NCI-H1930 (cell line): ENCODE measurements around the gene FAM131C.
"Not testable (repeated sequence)": the region's sequence is repeated elsewhere in the genome, so short reads cannot be mapped to it uniquely, and the experiment has no call there.

ENCODE experiments used
- DNase-seq, 2 experiments: peaks; one replicate each; lab custom pipeline; 2025; lab: John Stamatoyannopoulos, UW

FAM131C gene

DNA sequence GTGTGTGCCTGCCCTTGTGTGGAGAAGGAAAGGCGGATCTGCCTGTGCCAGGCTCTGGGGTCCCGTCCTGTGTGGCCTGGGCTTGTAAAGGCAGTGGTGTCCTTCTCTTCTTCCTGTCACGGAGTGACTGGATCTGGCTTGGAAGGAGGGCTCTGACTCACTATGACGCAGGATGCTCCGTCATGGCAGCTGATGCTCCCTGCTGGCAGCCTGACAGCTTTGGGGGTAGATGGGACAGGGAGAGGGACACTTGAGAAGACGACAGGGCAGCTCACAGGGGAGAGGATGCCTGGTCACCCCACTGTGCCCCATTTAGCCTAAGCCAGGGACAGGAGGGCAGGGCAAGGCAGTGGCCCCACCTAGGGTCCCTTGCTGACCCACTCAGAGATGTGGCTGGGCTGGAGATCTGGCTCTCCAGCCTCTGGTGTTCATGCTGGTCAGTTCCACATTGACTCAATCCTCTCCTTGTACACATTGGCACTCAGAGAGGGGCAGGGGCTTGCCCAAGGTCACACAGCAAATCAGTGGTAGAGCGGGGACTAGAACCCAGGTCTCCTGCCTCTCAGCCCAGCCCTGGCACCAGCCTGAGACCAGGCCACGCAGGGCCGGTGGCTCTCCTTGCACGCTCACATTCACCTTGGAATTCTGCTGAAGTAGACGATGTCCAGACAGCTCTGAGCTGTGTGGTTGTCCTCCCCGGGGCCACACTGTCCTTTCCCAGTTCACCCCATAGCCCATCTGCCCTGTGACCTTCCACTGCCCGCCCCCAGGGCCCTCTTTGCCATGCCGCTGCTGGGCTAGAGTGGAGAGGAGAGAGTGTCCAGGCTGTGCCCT, 2.8 kb upstream of the FAM131C start:
- DNase-seq = no peak

DNA sequence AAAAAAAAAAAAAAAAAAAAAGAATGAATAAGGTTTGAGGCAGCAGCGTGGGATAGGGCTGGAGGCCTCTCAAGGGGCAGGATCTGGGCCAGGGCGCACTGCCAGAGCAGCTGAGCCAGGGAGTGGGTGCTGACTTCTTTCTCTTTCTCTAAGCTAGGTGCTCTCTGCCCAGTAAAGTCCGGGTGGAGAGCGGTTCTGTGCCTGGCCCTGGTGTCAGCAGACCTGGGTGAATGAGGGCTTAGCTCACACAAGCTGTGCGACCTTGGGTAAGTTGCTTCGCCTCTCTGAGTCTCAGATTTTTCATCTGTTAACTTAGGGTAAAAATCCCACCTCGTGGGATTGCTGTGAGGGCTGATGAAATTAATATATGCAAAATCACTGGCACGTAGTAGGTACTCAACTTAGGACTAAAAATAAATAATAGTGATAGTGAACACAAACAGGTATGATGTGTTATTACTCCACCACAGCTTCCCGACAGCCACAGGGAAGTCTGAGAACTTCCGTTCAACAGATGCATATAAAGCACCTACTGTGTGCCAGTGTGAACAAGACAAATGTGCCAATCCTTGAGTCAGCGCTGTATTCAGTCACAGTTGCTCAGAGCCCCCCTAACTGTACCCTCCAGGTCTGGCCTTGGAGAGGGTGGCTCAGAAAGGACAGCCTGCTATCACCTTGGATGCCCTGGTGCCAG, 2.0 kb upstream of the FAM131C start:
- no peak for DNase-seq

DNA sequence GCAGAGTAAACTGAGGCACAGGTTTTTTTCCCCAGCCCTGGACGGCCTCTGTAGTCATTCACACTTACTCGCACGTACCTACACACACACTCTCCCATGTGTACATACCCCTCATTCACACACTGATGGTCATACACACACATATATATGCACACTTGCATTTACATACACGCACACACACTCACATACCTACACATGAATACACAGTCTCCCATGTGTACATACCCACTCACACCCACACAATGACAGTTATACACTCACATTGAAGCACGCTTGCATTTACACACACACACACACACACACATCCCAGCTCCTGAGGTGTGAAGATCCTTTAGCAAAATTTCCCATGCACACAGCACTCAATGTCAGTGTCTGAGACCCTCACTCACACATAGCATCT, 766 bp upstream of the FAM131C start:
- no peak for DNase-seq

DNA sequence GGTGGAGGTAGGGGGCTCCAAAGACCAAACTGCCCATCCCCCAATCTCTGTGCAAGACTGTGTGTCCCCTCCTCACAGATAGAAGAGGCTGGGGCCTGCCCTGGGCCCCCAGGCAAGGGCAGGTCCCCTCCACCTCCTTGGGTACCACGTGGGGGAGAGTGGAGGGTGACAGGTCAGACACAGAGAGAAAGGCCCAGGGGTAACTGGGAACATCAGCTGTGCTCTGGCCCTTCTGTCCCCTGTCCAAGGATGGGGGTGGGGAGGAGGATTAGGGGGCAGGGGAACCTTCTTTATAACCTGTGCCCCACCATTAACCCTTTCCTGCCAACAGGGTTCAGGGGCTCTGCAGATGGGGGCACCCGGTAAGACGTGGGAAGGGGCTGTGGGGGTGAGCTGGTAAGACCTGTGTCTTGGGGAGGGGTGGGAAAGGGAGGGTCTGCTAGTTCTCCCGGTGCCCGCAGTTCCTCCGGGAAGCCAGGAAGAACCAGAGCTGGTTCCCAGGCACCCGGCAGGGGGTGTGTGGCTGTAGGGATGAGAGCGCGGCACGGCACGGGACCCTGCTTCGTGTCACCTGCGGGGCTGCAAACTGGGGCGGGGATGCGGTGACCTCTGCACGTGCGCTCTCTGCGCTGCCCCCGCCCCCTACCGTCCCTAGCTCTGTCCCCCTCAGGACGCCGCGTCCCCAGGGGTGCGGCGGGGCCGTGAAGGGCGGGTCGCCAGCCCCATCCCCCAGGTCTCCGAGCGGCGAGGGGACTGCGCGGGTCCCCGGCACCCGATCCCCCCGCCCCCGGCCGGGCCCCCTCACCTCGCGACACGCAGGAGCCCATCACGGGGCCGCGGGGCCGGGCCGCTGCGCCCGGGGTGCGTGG, 601 bp downstream of the FAM131C start:
- peak in 1 of 2 experiments; percentile 15 for DNase-seq

DNA sequence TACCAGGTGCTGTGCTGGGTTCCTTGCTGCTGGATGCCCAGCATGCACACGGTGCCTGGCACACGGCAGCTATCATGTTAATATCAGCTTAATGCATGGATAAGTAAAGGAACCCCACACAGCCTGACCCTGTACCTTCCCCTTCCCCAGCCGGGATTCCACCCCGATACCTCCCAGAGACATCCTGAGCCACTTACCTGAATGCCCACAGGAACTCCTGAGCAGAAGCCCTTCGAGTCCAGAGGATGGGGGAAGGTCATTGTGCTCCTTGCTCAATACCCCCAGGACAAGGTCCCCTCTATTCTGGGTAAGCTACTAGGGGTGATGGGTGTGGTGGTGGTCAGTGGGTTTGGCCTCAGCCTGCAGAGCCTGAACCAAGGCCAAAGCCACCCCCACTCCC, 1.4 kb downstream of the FAM131C start:
- no peak for DNase-seq

DNA sequence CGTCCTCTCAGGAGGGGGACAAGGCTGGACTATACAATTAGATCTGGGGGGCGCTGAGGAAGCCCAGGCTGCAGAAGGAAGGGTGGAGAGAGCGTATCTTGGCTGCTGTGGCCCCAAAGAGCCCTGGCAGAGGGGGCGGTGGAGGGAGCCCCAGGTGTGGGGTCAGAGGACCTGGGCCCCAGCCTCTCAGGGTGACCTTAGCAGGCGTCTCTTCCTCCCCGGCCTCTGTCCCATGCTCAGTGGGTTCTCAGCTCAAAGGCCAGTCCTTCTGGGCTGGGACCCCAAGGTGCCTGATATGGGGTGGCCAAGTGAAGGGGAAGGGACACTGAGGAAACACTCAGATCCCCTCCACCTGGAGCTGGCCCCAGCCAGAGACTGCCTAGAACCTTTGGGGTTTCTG, 1.8 kb downstream of the FAM131C start:
- no peak for DNase-seq

DNA sequence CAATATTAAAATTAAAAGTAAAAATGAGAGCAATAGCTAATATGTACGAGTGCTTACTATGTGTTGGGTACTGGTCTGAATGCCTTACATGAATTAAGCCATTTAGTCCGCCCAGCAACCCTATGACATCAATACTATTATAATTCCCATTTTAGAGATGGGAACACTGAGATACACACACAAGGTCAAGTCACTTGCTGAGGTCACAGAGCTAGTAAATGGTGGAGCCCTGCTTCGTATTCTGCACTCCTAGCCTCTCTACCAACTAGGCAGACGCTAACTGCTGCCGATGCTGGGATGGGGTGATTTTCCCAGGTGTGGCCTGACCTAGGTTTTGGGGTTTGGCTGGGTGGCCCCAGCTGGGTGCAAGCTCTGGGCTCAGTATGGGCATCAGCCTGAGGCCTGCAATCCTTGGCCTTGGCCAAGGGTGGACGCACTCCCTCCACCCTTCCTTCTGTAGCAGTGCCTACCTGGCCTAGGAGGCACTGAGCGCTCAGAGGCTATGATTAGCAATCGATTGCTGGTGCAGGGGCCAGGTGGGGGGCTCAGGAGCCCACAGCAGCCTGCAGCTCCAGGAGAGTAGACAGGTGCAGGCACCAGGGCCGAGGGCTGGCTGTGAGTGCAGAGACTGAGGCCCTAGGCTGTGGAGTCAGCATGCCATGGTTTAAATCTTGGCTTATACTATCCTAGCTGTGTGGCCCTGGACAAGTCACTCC, 2.7 kb downstream of the FAM131C start:
- DNase-seq = no peak

DNA sequence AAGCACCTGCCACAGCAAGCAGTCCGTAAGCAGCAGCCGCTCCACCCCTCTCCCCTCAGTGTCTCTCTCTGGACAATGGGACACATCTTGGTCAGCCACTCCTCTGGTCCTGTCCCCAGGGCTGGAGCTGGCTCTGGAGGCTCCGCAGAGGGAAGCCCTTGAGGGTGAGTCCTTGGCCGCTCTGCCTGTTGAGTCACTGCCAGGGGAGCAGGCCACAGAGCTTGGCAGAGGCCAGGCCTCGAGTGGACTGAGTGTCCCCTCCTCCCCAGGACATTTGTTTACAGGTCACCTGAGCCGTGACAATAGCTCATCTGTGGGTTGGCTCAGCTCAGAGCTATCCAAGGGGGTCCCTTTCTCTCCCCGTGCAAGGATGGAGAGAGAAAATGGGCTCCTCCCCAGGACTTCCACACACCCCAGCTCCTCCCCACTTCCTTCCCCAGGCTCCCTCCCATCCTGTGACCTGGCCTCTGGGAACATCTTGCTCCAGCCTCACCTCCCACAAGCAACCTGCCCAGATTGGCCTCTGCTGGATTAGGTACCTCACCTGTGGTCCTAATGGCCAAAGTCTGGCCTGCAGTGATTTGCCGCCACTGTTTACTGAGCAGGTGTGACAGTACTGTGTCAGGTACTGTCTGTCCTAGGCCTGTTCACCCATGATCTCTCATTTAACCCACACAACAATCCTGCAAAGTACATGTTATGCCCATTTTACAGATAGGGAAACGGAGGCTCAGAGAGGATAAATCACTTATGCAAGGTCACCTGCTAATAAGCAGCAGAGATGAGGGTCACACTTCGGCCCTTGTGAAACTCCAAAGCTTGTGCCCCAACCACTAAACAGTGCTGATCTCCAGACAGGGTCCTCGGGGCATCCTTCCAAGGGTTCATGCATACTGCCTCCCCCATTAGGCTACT, 4.8 kb downstream of the FAM131C start:
- no peak for DNase-seq

DNA sequence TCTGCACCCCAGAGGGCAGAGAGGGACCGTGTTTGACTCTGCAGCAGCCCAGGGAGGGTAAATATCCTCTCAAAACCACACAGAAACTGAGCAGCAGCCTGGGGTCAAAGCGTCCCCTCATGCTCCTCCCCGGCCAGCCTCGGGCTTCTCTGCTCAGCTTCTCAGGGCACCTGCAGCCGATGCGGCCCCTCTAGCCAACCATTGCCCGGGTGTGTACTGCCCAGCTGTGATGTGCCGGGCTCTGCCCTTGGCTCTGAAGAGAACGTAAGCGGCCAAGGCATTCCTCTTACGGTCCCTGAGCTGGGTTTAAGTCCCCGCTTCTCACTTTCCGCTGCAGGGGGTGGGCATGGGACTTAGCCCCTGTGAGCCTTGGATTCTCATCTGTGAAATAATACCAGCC, 5.5 kb downstream of the FAM131C start:
- DNase-seq = no peak

DNA sequence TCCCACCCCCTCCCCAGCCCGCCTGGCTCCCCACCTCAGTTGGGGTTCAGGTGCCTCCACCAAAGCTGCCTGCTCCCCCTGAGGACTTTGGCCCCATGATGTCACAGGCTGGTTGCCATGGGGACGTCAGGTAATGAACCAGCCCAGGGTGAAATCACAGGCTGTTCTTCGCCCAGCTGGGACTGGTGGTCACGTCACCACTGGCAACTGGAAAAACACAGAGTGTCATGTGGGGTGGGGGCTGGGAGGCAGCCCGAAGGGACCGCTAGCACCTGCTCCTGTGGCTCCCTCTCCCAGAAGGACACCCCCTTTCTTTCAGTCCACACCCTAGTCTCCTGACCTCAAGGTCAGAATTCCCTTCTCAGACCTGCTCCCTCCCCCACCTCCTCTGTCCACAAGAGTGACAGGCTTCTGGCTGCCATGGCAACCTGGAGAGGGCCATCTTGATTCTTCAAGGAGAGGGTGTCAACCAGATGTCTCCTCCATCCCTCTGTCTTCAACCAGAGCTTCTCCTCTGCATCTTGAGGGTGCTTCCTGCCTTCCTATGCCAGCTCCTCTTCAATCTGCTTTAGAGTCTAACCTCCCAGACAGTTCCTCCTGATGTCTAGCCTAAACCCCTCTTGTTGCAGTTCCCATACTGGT, 6.2 kb downstream of the FAM131C start:
- DNase-seq = no peak

DNA sequence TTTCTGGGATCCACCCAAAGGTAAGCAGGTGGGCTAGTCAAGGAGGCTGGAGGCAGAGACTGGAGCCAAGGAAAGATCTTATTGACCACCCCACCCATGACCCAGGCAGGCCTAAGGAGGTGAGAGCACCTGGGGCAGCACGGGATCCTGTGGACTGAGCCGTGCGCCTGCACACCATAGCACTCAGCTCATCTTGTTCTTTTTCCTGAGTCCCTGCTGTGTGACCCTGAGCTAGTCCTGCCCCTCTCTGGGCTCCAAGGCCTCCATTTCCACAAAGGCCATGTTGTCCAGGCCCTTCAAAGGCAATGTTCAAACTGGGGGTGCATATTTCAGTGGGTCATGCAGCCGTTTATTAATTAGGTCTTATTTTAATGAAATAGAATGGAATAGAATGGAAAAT, 7.2 kb downstream of the FAM131C start:
- no peak for DNase-seq

DNA sequence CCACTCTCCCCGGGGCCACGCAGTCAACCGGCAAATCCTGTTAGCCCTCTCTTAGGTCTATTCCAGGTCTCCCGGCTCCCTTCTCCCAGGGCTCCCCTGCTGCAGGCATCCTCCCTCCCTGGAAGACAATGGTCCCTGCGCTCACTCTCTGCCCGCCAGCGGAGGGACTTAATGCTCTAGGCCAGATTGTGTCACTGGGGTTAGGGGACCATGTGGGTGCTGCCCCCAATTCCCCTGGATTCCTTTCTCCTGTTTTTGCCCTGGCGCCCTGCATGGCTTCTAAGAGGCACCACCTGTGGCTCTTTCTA, 8.2 kb downstream of the FAM131C start:
- no peak for DNase-seq

DNA sequence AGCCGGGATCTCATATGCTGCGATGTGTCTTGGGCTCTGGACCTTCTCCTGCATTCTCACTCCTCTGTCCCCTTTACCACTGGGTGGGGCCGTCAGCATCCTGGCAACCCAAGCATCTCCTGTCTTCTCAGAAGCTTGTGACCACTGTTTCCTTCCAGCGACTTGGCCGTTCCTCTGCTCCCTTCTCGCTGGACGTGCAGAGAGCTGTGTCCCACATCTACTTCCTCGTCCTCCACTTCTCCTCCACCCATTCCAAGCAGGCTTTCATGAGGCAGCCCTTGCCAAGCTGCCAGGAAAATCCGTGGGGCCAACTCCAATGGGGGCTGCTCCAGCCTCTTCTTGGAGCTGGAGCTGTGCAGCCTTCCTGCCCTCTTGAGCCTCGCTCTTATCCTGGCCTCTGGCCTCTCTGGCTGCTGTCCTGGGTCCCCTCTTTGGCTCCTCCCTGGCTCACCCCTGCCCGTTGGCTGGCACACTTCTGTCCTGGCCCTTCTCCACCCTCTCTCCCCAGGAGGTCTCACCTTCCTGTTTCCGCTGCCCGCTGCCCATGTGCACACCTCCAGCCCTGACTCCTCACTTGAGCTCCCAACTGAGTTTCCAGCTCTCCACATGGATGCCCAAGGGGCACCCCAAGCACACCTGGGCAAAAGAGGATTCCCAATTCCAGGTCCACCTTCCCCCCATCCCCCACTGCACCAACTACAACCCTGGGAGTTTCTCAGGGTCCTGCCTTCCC, 8.7 kb downstream of the FAM131C start:
- no peak for DNase-seq

DNA sequence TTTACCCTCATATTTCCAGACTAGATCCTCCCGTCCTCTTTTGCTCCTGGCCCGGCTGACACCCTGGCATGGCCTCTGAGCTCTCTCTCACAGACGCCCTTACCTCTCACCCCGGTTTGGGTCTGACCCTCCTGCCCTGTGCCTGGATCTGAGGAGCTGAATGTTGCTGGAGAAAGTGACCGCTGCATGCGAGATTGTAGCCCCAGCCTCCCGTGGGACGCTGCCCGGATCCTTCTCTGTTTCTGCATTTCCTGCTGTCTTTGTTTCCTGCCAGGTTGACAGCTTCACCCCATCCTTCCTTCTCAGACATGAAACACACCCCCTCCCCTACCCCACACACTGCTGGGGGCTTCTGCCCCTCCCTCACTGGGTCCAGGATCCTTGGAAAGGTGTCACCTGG, 9.5 kb downstream of the FAM131C start:
- DNase-seq = no peak

DNA sequence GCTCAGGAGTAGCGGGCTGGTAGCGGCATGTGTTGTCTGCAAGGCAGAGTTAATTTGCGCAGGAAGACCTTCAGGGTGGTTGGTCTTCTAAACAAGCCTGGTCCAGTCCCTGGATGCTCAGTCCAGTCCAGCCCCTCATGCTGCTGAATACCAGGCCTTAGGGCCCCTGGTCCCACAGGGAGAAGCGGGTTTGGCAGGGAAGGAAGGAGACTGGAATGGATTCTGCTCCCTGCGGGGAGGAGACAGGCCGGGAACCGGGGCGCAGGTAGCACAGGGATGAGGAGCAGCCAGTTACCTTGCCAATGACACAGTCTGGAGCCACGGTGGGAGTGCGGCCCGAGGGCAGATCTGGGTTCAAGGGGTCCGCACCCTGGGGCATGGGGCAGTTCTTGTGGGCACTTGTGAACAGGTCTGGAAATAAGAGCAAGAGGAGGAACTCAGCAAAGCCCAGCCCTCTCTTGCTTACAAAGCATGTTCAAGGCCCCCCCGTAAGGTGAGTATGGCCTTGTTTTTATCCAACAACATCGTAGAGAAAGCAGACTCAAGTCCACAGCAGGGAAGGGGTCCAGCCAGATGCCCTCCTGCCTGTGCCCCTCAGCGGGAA, 10.1 kb downstream of the FAM131C start:
- no peak for DNase-seq

DNA sequence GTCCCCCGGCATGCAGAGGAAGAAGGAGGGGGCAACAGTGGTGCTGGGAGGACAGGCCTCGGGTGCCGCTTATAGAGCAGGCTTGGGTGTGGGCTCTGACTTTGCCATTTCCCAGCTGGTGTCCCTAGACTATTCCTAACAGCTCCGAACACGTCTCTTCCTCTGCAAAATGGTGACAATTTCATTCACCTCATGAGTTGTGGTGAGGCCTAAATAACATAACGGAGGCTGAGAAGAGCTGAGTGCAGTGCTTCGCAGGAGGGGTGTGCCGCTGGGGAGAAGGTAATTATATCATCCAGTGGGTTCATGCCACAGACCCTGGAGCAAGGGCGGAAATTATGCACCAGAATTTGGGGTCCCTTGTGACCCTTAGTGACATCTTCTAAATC, 10.8 kb downstream of the FAM131C start:
- DNase-seq = not testable (repeated sequence)

DNA sequence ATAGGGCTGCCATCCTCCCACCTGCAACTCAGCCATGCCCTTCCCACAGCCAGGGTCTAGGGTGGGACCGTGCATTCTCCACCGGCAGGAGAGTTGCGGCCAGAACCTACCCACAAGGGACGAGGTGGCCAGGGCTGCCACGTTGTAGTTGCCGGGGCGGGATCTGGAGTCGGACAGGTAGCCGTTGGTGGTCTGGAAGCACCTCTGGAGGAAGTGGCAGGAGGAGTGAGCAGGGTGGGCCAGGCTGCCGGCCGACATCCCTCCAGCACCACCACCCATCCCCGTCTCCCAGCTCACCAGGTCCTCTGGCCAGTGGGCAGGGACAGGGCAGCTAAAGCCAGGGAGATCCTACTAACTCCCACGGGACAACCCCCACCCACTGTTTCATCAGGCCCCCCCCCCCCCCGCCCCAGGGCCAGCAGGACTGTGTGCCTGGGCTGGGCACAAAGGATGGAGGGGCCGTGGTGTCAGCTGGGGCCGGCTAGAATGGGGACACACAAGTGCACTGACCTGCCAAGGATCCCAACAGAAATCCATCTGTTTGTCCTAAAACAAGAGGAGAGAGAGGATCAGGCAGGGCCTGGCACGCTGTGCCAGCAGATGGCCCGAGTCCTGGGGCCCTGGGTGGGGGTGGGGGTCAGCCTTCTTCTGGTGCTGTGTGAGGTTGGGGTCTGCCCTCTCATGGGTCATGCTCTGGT, 11.3 kb downstream of the FAM131C start:
- not testable (repeated sequence) for DNase-seq

DNA sequence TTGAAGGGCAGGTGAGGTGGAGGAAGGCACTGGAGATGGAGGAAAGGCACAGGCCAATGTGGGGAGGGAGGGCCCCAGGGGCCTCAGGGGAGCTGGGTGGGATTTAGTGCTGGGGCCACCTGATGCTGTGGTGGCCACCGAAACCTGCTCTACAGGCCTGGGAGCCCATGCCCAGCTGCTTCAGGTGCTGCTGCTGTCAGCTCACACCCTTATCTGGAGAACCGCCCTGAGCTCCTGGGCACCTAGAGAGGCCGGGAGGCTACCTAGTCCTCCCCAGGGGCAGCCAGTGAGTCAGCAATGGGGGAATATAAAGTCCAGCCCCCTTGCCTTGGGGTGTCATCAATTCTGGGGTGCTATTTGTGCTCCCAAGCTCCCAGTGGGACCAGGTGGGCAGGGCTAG, 12.2 kb downstream of the FAM131C start:
- no peak for DNase-seq
